GM23248 (cell line): ENCODE results near the gene SDK2.
"Not testable (repeated sequence)": the region's sequence is repeated elsewhere in the genome, so short reads cannot be mapped to it uniquely, and the experiment has no call there.

Experiments used
- EZH2 ChIP-seq: fragments of 200-600 bp; sonication (generic); IDR thresholded peaks from 2 replicates; pipeline ENCODE4 v1.6.1; 2018; ENCODE audit warnings: antibody characterized with exemption, mild to moderate bottlenecking; ENCODE audit not compliant: insufficient read depth, poor library complexity, severe bottlenecking
- EZH2phosphoT487 ChIP-seq: fragments of 200-600 bp; sonication (generic); IDR thresholded peaks from 2 replicates; pipeline ENCODE4 v1.6.1; 2018; ENCODE audit warnings: antibody characterized with exemption, moderate library complexity, mild to moderate bottlenecking, low read depth; ENCODE audit not compliant: insufficient read depth

- not testable (repeated sequence) for TF ChIP-seq EZH2, EZH2phosphoT487
Observed at GRCh38 chr17:73472715-73473114, 171.5 kb downstream of the SDK2 start.
